Upper lobe of left lung (tissue), 6 donors: ENCODE data around the gene MYO5B. TPM values are rescaled to one million over a fixed set of nuclear protein-coding genes. Genes with fewer than 3 reads are reported as not detected.

Source experiments
- ATAC-seq, 2 donors: fragments of 200-7000 bp; cut with Tn5 transposase; one replicate each; pipeline ENCODE4 v1.9.1; 2022; ENCODE audit warnings: mild to moderate bottlenecking in 2 of 2, moderate library complexity in 2 of 2; ENCODE audit not compliant: low FRiP score in 2 of 2
- DNase-seq, 2 donors: peaks; one replicate each; pipeline ENCODE4 v3.0.0-alpha.2; 2019 to 2020
- H3K27ac ChIP-seq, 4 donors: fragments of 200-600 bp; sonication (generic); one replicate each; pipeline ENCODE4 v1.5.1; 2016 to 2019
- H3K27me3 ChIP-seq, 4 donors: fragments of 200-600 bp; sonication (generic); one replicate each; pipeline ENCODE4 v1.5.1; 2017 to 2019
- H3K36me3 ChIP-seq, 4 donors: fragments of 200-600 bp; sonication (generic); one replicate each; pipeline ENCODE4 v1.5.1; 2016 to 2019
- H3K4me1 ChIP-seq, 4 donors: fragments of 200-600 bp; sonication (generic); one replicate each; pipeline ENCODE4 v1.5.1; 2018 to 2019
- H3K4me3 ChIP-seq, 4 donors: fragments of 200-600 bp; sonication (generic); one replicate each; pipeline ENCODE4 v1.5.1; 2017 to 2019; ENCODE audit warnings: mild to moderate bottlenecking in 2 of 4, moderate library complexity in 1 of 4
- H3K9me3 ChIP-seq, 4 donors: fragments of 200-600 bp; sonication (generic); one replicate each; pipeline ENCODE4 v1.5.1; 2018 to 2019
- CTCF ChIP-seq, 6 experiments: fragments of 450-650 bp in 4 of 6; fragments of 200-600 bp in 2 of 6; sonication (generic) in 2 of 6; IDR thresholded peaks; one replicate each; pipeline ENCODE4 v1.5.1; 2016 to 2019; ENCODE audit warnings: antibody characterized with exemption in 6 of 6
- EP300 ChIP-seq, 4 donors: sonication (generic); formaldehyde crosslinking; IDR thresholded peaks; one replicate each; pipeline ENCODE4 v1.5.1; 2017; ENCODE audit warnings: antibody characterized with exemption in 4 of 4, control low read depth in 2 of 4
- POLR2A ChIP-seq, 4 donors: fragments of 450-650 bp; IDR thresholded peaks; one replicate each; pipeline ENCODE4 v1.5.1; 2016 to 2017; ENCODE audit warnings: antibody characterized with exemption in 4 of 4, mild to moderate bottlenecking in 2 of 4
- POLR2AphosphoS5 ChIP-seq, 2 donors: sonication (generic); formaldehyde crosslinking; IDR thresholded peaks; one replicate each; pipeline ENCODE4 v1.5.1; 2017; ENCODE audit warnings: antibody characterized with exemption in 2 of 2
- WGBS, 2 donors: methylation state at CpG; one replicate each; pipeline ENCODE4 v1.1.5; 2017 to 2018; 5-methylcytosine and 5-hydroxymethylcytosine counted together
- total RNA-seq, 6 donors: library from RNA; depleted of rRNA in 4 of 6; stranded (reverse); fragments of >200 nt in 4 of 6; gene quantifications; one replicate each; pipeline versions ENCODE4 v1.1.0 to v1.2.1, GENCODE V29; 2016 to 2021
- donor health status: DM: no; HTN: no; CAD: no; lungs with moderate emphysema.
- donor health status: DM: no; HTN: yes; CAD: no; lungs with severe emphysema.

MYO5B gene
- total RNA-seq, 6 donors from 2014 or later: 25.4 to 95.2 (median 49.6) TPM

GRCh38 chr18:50163505-50163904 is 31.4 kb downstream of the MYO5B start:
- Histone ChIP-seq H3K27me3 (no peaks in the 10 kb centered on the region), H3K9me3 (no peaks in the 10 kb centered on the region), H3K27ac (no peak overlapping the region), H3K4me3 (no peak overlapping the region), H3K4me1 (peaks cover 4 to 11% (median 7%) of the 10 kb centered on the region in 4 donors), H3K36me3 (no peaks in the 10 kb centered on the region)
- ATAC-seq (no peak), DNase-seq (no peak)
- 60 to 67% methylated on average over 1 of the region's 1 CpG for WGBS, 2 donors
- no peak for TF ChIP-seq CTCF (IDR thresholded peaks at IDR 0.05)
- TF ChIP-seq POLR2A (IDR thresholded peaks at IDR 0.05): no peak
- no peak for TF ChIP-seq EP300 (IDR thresholded peaks at IDR 0.05)
- TF ChIP-seq POLR2AphosphoS5 (IDR thresholded peaks at IDR 0.05): no peak

DNA sequence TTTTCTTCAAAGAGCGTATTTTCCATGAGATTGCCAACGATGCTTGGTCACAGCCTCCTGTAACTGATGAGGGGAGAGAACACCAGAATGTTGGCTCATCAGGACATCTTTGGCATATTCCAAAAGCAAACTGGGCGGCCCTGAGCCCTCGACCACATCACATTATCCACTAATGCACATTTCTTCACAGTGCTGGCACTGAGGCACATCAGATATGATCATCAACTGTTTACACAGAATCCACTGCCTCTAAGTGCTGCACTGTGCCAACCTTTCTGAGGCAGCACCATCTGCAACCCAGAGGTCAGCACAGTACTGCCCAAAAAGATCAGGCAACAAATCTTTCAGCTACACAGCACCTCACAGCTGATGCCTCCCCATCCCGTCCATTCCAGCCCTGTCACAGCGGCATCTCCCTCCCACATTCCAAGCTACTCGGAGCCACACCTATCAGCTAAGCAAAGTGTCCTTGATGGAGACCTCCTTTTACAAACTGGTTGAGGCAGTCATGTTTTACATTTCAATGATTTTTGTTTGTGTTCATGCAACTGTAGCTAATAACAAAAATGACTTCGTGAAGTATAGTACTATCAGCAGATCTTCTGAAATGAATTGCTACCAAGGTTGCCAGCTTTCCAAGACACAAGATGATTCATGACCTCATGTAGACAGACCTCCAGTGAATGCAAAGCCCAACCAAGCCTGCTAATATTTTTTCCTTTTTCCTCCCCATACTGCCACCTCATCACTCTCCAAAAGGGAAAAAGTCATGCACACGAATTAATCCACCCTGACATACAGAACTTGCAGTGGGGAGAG is 32.3 kb downstream of the MYO5B start:
- Histone ChIP-seq H3K4me3 (no peak overlapping the region), H3K27me3 (no peaks in the 10 kb centered on the region), H3K4me1 (peaks cover 4 to 11% (median 7%) of the 10 kb centered on the region in 4 donors), H3K36me3 (no peaks in the 10 kb centered on the region), H3K27ac (peak overlapping the region in 1 of 4 donors; percentile 10), H3K9me3 (no peaks in the 10 kb centered on the region)
- ATAC-seq: peak in 1 of 2 donors; percentile 32
- WGBS, 2 donors: 50 to 56% methylated on average over 9 of the region's 9 CpGs
- no peak for DNase-seq
- TF ChIP-seq CTCF (IDR thresholded peaks at IDR 0.05): no peak
- no peak for TF ChIP-seq POLR2AphosphoS5 (IDR thresholded peaks at IDR 0.05)
- no peak for TF ChIP-seq POLR2A (IDR thresholded peaks at IDR 0.05)
- no peak for TF ChIP-seq EP300 (IDR thresholded peaks at IDR 0.05)

DNA sequence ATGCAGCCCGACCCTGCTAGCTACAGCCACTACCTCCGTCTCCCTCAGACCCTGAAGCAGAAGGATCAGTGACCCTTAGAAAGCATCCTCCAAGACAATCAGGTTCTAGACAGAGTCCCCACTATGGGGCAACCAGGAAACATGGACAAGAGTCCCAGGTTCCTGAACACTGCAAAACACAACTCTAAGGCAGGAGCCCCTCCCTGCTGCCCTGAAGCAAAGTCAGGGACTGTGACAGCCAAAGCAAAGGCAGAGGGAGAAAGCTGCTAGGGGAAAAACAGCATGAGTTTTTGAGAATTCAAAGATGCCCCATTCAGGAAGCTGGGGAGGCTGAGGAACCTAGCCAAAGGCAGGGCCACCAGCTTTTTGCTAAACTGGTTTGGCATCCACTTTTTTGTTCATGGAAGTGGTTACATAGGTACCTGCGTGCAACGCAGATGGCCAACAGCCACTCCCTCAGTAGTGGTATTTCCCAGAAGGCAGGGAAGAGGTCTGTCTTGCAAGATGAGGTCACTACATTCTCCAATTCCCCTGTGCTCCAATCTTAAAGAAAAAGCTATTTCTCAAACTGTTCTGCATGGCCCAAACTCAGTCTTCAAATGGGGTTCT is 33.2 kb downstream of the MYO5B start:
- H3K9me3 ChIP-seq: no peaks in the 10 kb centered on the region
- WGBS, 2 donors: 64 to 73% methylated on average over 4 of the region's 4 CpGs
- no peaks in the 10 kb centered on the region for H3K36me3 ChIP-seq
- peak; percentile 47 to 58 for ATAC-seq
- peak overlapping the region in 1 of 4 donors; percentile 12 for H3K27ac ChIP-seq
- DNase-seq: peak in 1 of 2 donors; percentile 42
- H3K27me3 ChIP-seq: no peaks in the 10 kb centered on the region
- H3K4me1 ChIP-seq: peaks cover 4 to 11% (median 7%) of the 10 kb centered on the region in 4 donors
- no peak overlapping the region for H3K4me3 ChIP-seq
- TF ChIP-seq POLR2AphosphoS5 (IDR thresholded peaks at IDR 0.05) (peak in 1 of 2 donors; percentile 13), CTCF (IDR thresholded peaks at IDR 0.05) (no peak), EP300 (IDR thresholded peaks at IDR 0.05) (peak in 1 of 4 donors; percentile 31)

- H3K4me1 ChIP-seq: peaks cover 4 to 11% (median 7%) of the 10 kb centered on the region in 4 donors
- 76 to 79% methylated on average over 6 to 10 of the region's 10 CpGs for WGBS, 2 donors
- DNase-seq: peak in 1 of 2 donors; percentile 10
- no peaks in the 10 kb centered on the region for H3K9me3 ChIP-seq
- H3K27me3 ChIP-seq: no peaks in the 10 kb centered on the region
- H3K4me3 ChIP-seq: no peak overlapping the region
- no peaks in the 10 kb centered on the region for H3K36me3 ChIP-seq
- TF ChIP-seq EP300 (IDR thresholded peaks at IDR 0.05) (no peak), CTCF (IDR thresholded peaks at IDR 0.05) (no peak), POLR2AphosphoS5 (IDR thresholded peaks at IDR 0.05) (no peak), POLR2A (IDR thresholded peaks at IDR 0.05) (no peak)
- H3K27ac ChIP-seq: no peak overlapping the region
- ATAC-seq: no peak
Measured at GRCh38 chr18:50159654-50160046, 35.3 kb downstream of the MYO5B start.
